GM12892 (cell line): ENCODE results near the gene RABL6.

Experiments
- POLR2A ChIP-seq: IDR thresholded peaks from 2 replicates; pipeline ENCODE4 v1.6.1; 2011; ENCODE audit warnings: low read depth, low read length, control low read depth
- POLR2AphosphoS5 ChIP-seq: IDR thresholded peaks from 2 replicates; pipeline ENCODE4 v1.6.1; 2011; ENCODE audit warnings: low read depth, low read length, control low read depth

DNA sequence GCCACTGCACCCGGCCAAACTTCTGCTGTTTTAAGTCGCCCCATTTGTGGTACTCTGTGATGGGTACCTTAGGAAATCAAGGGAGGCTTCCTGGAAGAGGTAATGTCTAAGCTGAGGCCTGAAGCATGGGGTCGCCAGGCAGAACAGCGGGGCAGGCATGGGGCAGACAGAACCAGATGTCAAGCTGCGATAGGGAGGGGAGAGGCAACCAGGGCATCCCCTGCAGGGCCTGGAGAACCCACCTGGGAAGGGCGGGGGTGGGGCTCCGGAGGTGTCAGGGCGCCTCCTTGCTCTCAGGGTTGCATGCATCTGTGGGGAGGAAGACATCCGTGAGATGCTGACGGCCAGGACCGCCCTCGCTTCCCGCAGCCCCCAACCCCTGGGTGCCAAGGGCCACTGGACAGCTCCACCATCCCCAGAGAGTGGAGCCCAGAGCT lies 46.2 kb upstream of the RABL6 start:
- TF ChIP-seq POLR2A = no peak
- TF ChIP-seq POLR2AphosphoS5 = no peak
